Neural cell (in vitro differentiated cells): ENCODE results near the gene PDLIM5. TPM values are rescaled to one million over a fixed set of nuclear protein-coding genes. Genes with fewer than 3 reads are reported as not detected.

Experiments used
- H2AFZ ChIP-seq: fragments of 200-600, 300-800 bp; sonication (generic), shearing (Covaris generic); 2 replicates; pipeline ENCODE4 v1.6.0; 2014; ENCODE audit warnings: low read depth, mild to moderate bottlenecking, antibody characterized with exemption, low read length, moderate library complexity
- H3F3A ChIP-seq: fragments of 200-600 bp; shearing (Covaris generic); 2 replicates; pipeline ENCODE4 v1.6.1; 2016; ENCODE audit warnings: mild to moderate bottlenecking, moderate library complexity, mixed read lengths, antibody characterized with exemption, low read length; ENCODE audit not compliant: insufficient read depth, poor library complexity, severe bottlenecking
- H3K27ac ChIP-seq: fragments of 200-600, 300-800 bp; sonication (generic), shearing (Covaris generic); 2 replicates; pipeline ENCODE4 v1.5.1; 2014; ENCODE audit warnings: mild to moderate bottlenecking, low read length, moderate library complexity
- H3K27me3 ChIP-seq: fragments of 300-800, 200-600 bp; sonication (generic), shearing (Covaris generic); 2 replicates; pipeline ENCODE4 v1.6.0; 2014; ENCODE audit warnings: mild to moderate bottlenecking, low read depth, low read length, moderate library complexity; ENCODE audit not compliant: insufficient read depth
- H3K36me3 ChIP-seq: fragments of 300-800, 200-600 bp; sonication (generic), shearing (Covaris generic); 2 replicates; pipeline ENCODE4 v1.5.1; 2014; ENCODE audit warnings: mild to moderate bottlenecking, antibody characterized with exemption, low read length, moderate library complexity; ENCODE audit not compliant: insufficient read depth
- H3K4me2 ChIP-seq: fragments of 300-800, 200-600 bp; sonication (generic), shearing (Covaris generic); 2 replicates; pipeline ENCODE4 v1.6.0; 2014; ENCODE audit warnings: mild to moderate bottlenecking, low read length
- H3K4me3 ChIP-seq: fragments of 300-800, 200-600 bp; sonication (generic), shearing (Covaris generic); 2 replicates; pipeline ENCODE4 v1.5.1; 2014; ENCODE audit warnings: mild to moderate bottlenecking, low read length, moderate library complexity
- H3K79me2 ChIP-seq: fragments of 200-600 bp; shearing (Covaris generic); replicated peaks from 2 replicates; pipeline ENCODE4 v1.6.0; 2014; ENCODE audit warnings: mild to moderate bottlenecking, low read length, moderate library complexity; ENCODE audit not compliant: insufficient read depth
- H3K9ac ChIP-seq: fragments of 300-800, 200-600 bp; sonication (generic), shearing (Covaris generic); 2 replicates; pipeline ENCODE4 v1.6.1; 2016; ENCODE audit warnings: mild to moderate bottlenecking, low read length, mixed read lengths
- H3K9me2 ChIP-seq: fragments of 200-600 bp; shearing (Covaris generic); 2 replicates; pipeline ENCODE4 v1.6.1; 2016; ENCODE audit warnings: mild to moderate bottlenecking, low read length, mixed read lengths; ENCODE audit not compliant: insufficient read depth
- H3K9me3 ChIP-seq: fragments of 200-600, 300-800 bp; sonication (generic), shearing (Covaris generic); 2 replicates; pipeline ENCODE4 v1.6.1; 2016; ENCODE audit warnings: mild to moderate bottlenecking, mixed run types, low read length, moderate library complexity, mixed read lengths
- H4K20me1 ChIP-seq: fragments of 200-600 bp; shearing (Covaris generic); 2 replicates; pipeline ENCODE4 v1.6.1; 2016; ENCODE audit warnings: mild to moderate bottlenecking, mixed run types; ENCODE audit not compliant: insufficient read depth
- EP300 ChIP-seq: fragments of 450-650 bp; conservative IDR thresholded peaks from 2 replicates; pipeline ENCODE4 v1.6.1; 2014; ENCODE audit warnings: antibody characterized with exemption, mild to moderate bottlenecking, moderate library complexity; ENCODE audit not compliant: poor library complexity, severe bottlenecking
- EZH2 ChIP-seq: fragments of 200-600, 300-800 bp; shearing (Covaris generic), sonication (generic); IDR thresholded peaks from 2 replicates; pipeline ENCODE4 v1.6.1; 2014; ENCODE audit warnings: antibody characterized with exemption, low read length, borderline replicate concordance, mild to moderate bottlenecking; ENCODE audit not compliant: insufficient read depth, poor library complexity, severe bottlenecking
- MXI1 ChIP-seq: fragments of 450-650 bp; conservative IDR thresholded peaks from 2 replicates; pipeline ENCODE4 v1.6.1; 2014; ENCODE audit warnings: antibody characterized with exemption, mild to moderate bottlenecking; ENCODE audit not compliant: poor library complexity, severe bottlenecking
- POLR2AphosphoS5 ChIP-seq: IDR thresholded peaks from 2 replicates; pipeline ENCODE4 v1.6.1; 2012
- RAD21 ChIP-seq: fragments of 450-650 bp; conservative IDR thresholded peaks from 2 replicates; pipeline ENCODE4 v1.6.1; 2014; ENCODE audit warnings: antibody characterized with exemption, mild to moderate bottlenecking, moderate library complexity
- SMC3 ChIP-seq: fragments of 450-650 bp; conservative IDR thresholded peaks from 2 replicates; pipeline ENCODE4 v1.6.1; 2014; ENCODE audit warnings: antibody characterized with exemption, mild to moderate bottlenecking, moderate library complexity; ENCODE audit not compliant: poor library complexity
- TAF1 ChIP-seq: IDR thresholded peaks from 2 replicates; pipeline ENCODE4 v1.6.1; 2012; ENCODE audit warnings: low read depth
- polyA plus RNA-seq: library from polyadenylated mRNA; depleted of rRNA; stranded (reverse); fragments of >200 nt; gene quantifications from 2 replicates; pipeline ENCODE4 v1.2.3, GENCODE V29; 2014
- TF ChIP-seq, protein P1 (sequence below): IDR thresholded peaks from 2 replicates; pipeline ENCODE4 v1.6.1; 2012; ENCODE audit warnings: borderline replicate concordance
- TF ChIP-seq, protein P2 (sequence below): fragments of 450-650 bp; IDR thresholded peaks from 2 replicates; pipeline ENCODE4 v1.5.1; 2014; ENCODE audit warnings: antibody characterized with exemption, mild to moderate bottlenecking, moderate library complexity; ENCODE audit not compliant: poor library complexity, severe bottlenecking

Gene PDLIM5
- polyA plus RNA-seq, 1 donor from 2014 or later = 1.6 TPM

DNA sequence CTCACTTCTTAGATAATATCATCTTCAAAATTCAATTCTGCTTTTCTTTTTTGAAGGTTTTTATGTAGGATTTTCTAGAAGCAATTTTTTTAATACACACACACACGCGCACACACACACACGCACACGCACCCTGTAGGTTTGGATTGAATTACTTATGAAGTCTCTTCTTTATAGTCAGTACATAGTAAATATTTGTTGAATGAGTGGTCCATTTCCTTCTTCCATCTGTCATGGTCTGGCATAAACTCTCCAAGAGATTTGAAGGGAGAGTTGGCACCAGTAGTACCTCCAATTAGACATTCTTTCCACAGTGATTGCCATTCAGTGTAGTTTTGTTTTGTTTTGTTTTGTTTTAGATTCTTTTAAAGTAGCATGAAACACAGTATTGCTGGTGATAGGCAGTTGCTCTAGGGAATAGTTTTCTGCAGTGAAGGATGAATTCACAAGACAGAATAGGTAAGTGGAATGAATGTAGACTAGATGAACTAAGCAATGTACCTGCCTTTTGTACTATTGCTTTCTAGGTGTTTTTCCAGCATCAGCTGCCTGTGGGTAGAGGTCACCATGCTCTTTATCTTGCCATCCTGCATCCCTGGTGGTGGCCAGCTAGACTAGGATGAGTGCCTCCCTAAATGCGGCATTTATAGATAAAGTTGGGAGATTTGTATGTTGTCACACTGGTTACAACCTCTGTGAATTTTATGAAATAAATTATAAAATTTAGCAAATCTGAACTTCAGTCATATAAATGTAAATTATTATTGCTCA, 20.5 kb downstream of the PDLIM5 start:
- Histone ChIP-seq H2AFZ (no peak overlapping the region), H3K27me3 (no peaks in the 10 kb centered on the region), H3K9me3 (no peaks in the 10 kb centered on the region), H3F3A (no peaks in the 10 kb centered on the region), H3K79me2 (no peaks in the 10 kb centered on the region), H3K9ac (no peak overlapping the region), H3K36me3 (no peaks in the 10 kb centered on the region), H3K27ac (no peak overlapping the region), H3K4me2 (no peak overlapping the region), H4K20me1 (no peaks in the 10 kb centered on the region), H3K9me2 (no peaks in the 10 kb centered on the region), H3K4me3 (no peak overlapping the region)
- TF ChIP-seq RAD21 (no peak), EZH2 (no peak), EP300 (no peak), TAF1 (no peak), POLR2AphosphoS5 (no peak), SMC3 (no peak), MXI1 (no peak)
- TF ChIP-seq, protein P1, sequence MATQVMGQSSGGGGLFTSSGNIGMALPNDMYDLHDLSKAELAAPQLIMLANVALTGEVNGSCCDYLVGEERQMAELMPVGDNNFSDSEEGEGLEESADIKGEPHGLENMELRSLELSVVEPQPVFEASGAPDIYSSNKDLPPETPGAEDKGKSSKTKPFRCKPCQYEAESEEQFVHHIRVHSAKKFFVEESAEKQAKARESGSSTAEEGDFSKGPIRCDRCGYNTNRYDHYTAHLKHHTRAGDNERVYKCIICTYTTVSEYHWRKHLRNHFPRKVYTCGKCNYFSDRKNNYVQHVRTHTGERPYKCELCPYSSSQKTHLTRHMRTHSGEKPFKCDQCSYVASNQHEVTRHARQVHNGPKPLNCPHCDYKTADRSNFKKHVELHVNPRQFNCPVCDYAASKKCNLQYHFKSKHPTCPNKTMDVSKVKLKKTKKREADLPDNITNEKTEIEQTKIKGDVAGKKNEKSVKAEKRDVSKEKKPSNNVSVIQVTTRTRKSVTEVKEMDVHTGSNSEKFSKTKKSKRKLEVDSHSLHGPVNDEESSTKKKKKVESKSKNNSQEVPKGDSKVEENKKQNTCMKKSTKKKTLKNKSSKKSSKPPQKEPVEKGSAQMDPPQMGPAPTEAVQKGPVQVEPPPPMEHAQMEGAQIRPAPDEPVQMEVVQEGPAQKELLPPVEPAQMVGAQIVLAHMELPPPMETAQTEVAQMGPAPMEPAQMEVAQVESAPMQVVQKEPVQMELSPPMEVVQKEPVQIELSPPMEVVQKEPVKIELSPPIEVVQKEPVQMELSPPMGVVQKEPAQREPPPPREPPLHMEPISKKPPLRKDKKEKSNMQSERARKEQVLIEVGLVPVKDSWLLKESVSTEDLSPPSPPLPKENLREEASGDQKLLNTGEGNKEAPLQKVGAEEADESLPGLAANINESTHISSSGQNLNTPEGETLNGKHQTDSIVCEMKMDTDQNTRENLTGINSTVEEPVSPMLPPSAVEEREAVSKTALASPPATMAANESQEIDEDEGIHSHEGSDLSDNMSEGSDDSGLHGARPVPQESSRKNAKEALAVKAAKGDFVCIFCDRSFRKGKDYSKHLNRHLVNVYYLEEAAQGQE = no peak
- TF ChIP-seq, protein P2, sequence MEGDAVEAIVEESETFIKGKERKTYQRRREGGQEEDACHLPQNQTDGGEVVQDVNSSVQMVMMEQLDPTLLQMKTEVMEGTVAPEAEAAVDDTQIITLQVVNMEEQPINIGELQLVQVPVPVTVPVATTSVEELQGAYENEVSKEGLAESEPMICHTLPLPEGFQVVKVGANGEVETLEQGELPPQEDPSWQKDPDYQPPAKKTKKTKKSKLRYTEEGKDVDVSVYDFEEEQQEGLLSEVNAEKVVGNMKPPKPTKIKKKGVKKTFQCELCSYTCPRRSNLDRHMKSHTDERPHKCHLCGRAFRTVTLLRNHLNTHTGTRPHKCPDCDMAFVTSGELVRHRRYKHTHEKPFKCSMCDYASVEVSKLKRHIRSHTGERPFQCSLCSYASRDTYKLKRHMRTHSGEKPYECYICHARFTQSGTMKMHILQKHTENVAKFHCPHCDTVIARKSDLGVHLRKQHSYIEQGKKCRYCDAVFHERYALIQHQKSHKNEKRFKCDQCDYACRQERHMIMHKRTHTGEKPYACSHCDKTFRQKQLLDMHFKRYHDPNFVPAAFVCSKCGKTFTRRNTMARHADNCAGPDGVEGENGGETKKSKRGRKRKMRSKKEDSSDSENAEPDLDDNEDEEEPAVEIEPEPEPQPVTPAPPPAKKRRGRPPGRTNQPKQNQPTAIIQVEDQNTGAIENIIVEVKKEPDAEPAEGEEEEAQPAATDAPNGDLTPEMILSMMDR = no peak

DNA sequence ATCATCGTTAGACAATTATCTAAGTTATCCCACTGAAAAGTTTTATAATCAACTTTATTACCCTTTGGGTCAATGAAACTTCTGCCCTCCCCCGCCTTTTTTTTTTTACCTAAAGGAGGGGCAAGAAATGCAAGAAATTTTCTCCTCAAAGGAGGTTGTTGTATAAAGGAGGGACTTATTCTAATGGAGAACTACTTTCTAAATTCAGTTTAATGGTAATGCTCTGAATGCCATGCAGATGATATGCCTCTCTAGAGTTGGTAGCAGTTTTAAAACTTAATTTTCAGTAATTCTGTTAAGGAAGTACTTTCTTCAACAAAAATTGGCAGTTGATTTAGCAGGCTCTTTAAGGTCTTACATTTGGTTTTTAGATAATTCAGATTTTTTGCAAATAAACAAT, 23.3 kb downstream of the PDLIM5 start:
- Histone ChIP-seq H3K9me2 (no peaks in the 10 kb centered on the region), H3K4me2 (no peak overlapping the region), H3K36me3 (no peaks in the 10 kb centered on the region), H3K4me3 (no peak overlapping the region), H3F3A (no peaks in the 10 kb centered on the region), H3K9me3 (no peaks in the 10 kb centered on the region), H3K9ac (no peak overlapping the region), H3K27me3 (no peaks in the 10 kb centered on the region), H2AFZ (no peak overlapping the region), H3K27ac (no peak overlapping the region), H4K20me1 (no peaks in the 10 kb centered on the region), H3K79me2 (no peaks in the 10 kb centered on the region)
- no peak for TF ChIP-seq EZH2

DNA sequence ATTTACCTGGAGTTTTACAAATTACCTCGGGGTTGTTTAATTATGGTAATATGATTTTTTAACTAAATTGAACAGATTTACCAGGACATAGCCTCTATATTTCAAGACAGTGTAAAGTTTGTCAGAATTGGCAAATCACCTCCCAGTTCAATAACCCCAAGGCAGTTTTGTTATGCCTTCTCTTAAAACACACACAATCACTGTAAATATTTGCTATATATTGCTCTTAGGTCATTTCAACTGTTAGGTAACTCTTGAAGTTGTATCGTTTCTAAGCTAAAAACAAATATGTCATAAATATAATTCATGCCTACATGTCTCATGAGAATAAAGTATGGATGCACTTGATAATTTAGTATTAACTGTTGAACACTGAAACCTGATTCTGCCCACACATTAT, 24.1 kb downstream of the PDLIM5 start:
- Histone ChIP-seq H3K79me2 (no peaks in the 10 kb centered on the region), H4K20me1 (no peaks in the 10 kb centered on the region)

More for the DNA sequence above, 24.1 kb downstream of the PDLIM5 start:
- no peak overlapping the region for H3K4me2 ChIP-seq
- H3F3A ChIP-seq = no peaks in the 10 kb centered on the region
- no peaks in the 10 kb centered on the region for H3K9me3 ChIP-seq
- H3K4me3 ChIP-seq = no peak overlapping the region
- H3K27ac ChIP-seq = no peak overlapping the region
- no peak for TF ChIP-seq MXI1
- TF ChIP-seq, protein P1 = no peak
- TF ChIP-seq, protein P2 = no peak
- no peak for TF ChIP-seq RAD21
- no peak for TF ChIP-seq TAF1
- no peak for TF ChIP-seq EP300
- TF ChIP-seq SMC3 = no peak
- TF ChIP-seq POLR2AphosphoS5 = no peak
- no peak for TF ChIP-seq EZH2
- H3K36me3 ChIP-seq = no peaks in the 10 kb centered on the region
- no peak overlapping the region for H2AFZ ChIP-seq
- H3K9ac ChIP-seq = no peak overlapping the region
- no peaks in the 10 kb centered on the region for H3K9me2 ChIP-seq
- no peaks in the 10 kb centered on the region for H3K27me3 ChIP-seq
